SH-SY5Y (cell line): ENCODE data around the gene GLMN.

Experiments
- GATA2 ChIP-seq: IDR thresholded peaks from 2 replicates; pipeline ENCODE4 v1.6.1; 2011; ENCODE audit warnings: mild to moderate bottlenecking, low read depth, low read length
- GATA3 ChIP-seq: IDR thresholded peaks from 2 replicates; pipeline ENCODE4 v1.6.1; 2011; ENCODE audit warnings: low read depth, mild to moderate bottlenecking, low read length, moderate library complexity

- no peak for TF ChIP-seq GATA2
- no peak for TF ChIP-seq GATA3
Measured at GRCh38 chr1:92218559-92218958, 80.2 kb downstream of the GLMN start.
